GM21423 (cell line): Measurements from ENCODE around the gene ACKR1.

ENCODE experiments used
- ATAC-seq: cut with Tn5 transposase; IDR thresholded peaks from one replicate; pipeline ENCODE4 v1.9.1; 2021; ENCODE audit warnings: mild to moderate bottlenecking, moderate library complexity; ENCODE audit not compliant: unreplicated experiment

The ACKR1 gene, protein sequence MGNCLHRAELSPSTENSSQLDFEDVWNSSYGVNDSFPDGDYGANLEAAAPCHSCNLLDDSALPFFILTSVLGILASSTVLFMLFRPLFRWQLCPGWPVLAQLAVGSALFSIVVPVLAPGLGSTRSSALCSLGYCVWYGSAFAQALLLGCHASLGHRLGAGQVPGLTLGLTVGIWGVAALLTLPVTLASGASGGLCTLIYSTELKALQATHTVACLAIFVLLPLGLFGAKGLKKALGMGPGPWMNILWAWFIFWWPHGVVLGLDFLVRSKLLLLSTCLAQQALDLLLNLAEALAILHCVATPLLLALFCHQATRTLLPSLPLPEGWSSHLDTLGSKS

DNA sequence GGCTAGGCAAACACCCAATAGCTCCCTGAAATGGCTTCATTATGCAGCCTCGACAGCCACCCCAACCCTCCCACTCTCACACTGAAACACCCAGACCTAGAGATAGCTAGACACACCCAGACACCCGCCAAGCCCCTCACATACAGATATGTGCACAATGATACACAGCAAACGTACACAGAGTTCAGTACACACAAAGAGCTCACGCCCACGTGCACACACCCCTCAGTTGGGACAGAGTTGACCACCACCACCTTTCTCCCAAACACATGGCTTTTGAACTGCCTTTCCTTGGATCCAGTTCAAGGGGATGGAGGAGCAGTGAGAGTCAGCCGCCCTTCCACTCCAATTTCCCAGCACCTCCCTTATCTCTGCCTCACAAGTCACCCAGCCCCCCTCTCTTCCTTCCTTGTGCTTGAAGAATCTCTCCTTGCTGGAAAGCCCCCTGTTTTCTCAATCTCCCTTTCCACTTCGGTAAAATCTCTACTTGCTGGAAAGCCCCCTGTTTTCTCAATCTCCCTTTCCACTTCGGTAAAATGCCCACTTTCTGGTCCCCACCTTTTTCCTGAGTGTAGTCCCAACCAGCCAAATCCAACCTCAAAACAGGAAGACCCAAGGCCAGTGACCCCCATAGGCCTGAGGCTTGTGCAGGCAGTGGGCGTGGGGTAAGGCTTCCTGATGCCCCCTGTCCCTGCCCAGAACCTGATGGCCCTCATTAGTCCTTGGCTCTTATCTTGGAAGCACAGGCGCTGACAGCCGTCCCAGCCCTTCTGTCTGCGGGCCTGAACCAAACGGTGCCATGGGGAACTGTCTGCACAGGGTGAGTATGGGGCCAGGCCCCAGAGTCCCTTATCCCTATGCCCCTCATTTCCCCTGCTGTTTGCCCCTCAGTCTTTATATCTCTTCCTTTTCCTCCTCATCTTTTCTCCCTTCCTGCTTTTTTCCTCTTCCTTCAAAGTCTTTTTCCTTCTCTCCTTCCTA, at the start of gene ACKR1:
ACKR1 (plus strand) TSS at position 715 of the 981 bp plus-strand sequence; CDS start at position 800, 85 bp downstream.
- ATAC-seq: no peak

DNA sequence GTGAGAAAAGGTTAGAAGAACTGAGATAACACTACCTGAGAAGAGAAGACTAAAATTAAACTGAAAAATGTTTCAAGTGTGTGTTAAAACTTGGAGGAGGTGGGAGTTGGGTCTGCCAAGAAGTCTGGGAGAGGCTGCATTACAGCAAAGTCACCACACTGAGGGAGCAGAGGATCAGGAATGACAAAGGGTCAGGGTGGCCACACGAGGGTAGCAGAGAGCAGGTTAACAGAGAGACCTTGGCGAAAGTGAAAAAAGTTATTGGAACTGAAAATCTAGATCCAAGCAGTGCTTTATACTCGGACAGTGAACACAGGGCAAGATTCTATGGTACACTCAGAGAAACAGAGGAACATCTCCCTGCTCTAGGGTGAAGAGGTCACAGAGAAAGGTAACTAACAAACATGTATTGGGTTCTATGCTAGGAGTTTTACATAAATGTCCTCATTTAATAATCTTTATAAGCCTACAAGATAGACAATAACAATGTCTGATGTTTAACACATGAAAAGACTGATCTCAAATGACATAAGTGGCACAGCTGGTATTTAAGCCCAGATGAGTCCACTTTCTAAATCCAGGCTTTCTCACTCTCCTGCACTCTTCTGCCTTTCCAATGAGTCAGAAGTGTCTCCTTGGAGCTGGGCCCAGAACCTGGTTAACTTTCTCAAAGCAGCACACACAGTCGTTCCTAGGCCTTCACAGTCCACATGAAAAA, 43.5 kb upstream of the ACKR1 start:
- peak; percentile 92 for ATAC-seq

DNA sequence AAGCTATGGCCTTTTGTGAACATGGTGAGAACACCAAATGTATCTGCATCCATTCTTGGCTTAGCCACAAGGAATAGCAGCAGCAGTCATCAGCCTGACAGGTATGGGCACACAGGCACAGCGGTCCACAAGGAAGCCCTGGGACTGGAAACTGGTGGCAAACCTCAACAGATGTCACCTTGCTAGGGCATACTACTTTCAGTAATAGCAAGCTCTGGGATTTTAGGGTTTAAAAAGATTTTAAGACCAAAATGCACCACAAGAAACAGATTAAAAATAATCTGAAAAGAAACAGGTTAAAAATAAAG, 43.0 kb upstream of the ACKR1 start:
- no peak for ATAC-seq

DNA sequence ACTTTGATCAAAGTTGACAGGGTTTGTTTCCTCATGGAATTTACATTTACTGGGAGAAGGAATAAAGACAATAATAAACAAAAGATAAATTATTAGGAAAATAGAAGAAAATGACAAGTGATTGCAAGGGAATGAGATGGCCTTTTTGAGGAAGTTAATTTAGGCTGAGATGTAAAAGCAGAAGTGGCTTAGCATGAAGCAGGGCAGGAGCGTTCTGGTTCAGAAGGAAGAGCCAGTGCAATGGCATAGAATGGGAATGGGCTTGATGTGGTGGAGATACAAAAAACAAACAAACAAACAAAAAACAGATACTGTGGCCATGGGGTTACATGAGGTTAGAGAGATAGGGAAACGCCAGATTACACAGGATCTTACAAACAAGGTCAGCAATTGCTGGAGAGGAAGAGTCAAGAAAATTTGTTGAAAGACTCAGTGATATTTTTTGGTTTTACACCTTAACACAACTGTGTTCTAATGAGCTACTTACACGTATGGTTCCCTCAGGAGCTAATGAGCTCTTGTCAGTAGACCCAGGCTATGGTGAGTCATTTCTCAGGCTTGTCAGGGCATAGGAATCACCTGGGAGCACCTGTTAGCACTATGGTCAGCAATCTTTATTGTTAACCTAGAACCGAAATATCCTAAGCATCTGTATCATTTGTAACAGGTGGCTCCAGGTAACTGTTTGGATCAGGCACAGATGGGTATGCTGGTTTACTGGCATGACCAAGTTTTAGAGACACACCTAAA, 42.0 kb upstream of the ACKR1 start:
- no peak for ATAC-seq

DNA sequence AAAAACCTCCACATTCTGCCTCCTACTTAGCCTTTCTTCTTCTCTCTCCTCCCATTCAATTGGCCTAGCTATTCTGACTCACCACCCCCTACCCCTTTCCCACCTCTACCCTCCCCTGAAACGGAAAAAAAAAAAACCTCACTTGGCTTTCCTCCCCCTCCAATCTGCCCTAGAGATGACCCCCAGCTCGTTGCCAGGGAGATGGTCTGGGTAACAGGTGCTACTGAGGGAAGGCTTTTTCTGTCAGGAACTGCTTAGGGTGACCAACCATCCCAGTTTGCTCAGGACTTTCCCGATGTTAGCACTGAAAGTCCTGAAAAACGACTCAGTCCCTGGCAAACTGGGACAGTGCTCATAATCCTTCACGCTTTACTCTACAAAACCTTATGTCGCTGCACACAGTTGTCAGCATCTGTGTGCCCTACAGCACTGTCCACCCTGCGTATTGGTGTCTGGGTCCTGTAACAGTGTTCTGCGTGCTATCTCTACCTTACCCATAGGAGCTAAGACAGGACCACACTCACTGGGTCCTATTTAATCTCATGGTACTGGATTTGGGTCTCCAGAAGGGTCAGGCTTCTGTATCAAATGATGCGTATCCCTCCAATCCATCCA, 41.0 kb upstream of the ACKR1 start:
- ATAC-seq: no peak

DNA sequence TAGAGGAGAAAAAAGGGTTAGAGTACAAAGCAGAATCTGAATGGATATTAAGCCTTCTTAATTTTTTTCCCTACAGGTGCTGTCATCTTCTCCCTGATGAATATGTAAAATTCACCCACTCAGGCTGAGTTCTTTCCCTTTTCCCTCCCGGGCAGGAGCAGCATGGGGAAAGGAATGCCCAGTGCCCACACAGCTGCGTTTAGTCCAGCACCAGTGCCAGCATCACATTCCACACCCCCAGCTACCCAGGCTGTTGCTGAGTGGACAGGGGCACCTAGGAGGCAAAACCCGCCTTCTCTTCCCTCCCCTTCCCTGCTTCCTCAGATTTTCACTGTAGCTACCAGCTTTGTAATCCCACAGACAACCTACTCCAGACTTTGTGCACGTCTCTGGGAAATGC, 36.6 kb upstream of the ACKR1 start:
- ATAC-seq: no peak

DNA sequence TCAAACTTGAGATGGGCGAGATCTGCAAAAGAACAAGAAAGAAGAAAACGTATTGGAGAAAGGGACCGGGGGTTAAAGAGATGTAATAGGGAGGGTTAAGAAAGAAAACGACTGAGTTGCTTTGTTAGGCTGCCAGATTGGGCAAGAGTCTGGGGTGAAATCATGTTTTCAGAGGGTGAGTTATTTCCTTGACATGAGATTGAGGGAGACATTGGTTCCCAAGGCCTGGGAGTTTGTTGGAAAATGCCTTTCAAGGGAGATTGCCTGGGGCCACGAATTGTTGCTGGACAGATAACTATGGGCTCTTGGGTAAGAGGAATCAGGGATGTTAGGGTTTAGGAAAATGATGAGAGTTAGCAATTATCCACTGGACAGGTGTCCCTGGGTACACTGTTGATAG, 34.0 kb upstream of the ACKR1 start:
- ATAC-seq: no peak

DNA sequence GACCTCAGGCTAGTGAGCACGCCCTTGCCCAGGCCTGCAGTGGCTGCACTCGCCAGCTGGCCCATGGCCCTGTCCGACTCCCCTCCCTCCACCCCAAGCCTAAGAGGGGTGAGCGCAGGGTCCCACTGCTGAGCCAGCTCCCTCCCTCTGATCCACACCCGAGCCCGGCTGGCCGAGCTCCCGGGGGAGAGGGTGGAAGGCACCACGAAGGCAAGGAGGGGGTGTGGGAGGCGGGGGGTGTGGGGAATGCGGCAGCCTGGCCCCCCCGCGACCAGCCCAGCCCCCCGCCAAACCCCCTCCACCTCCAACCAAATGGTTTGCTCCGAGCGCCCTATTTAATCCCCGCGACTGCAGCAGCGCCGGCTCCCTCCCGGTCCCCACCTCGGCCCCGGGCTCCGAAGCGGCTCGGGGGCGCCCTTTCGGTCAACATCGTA, 33.4 kb upstream of the ACKR1 start, which contains the start of gene CADM3:
CADM3 (plus strand) TSS at position 362 of the 434 bp plus-strand sequence. CDS start 151 bp downstream, outside the sequence.
- no peak for ATAC-seq

DNA sequence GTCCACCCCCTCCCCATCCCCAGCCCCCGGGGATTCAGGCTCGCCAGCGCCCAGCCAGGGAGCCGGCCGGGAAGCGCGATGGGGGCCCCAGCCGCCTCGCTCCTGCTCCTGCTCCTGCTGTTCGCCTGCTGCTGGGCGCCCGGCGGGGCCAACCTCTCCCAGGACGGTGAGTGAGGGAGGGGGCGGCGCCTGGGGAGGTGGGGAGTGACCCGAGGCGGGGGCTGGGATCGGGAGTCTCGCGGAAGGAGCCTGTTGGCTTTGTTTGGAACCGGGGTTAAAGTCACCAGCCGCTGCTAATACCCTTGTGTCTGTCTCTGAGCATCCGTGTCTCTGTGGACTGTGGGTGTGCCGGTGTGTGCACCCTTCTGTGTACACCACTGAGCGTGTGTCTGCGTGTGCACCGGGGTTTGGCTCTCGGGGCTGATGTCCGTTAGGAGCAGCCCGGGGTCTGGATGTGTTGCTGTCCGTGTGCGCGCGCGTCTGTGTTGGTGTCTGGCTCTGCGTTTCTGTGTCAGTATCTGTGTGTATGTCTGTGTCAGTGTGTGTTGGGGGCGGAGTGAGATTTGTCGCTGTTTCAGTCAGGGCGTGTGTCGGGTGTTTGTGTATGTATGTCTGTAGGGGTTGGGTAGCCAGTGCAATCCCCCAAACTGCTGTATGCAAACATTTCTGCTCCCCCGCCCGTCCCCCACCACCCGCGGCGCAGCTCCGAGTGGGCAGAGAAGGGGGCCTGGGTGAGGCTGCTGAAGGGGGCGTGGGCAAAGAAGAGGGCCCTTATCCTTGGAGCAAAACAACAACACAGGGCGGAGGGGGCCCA, 32.8 kb upstream of the ACKR1 start:
- no peak for ATAC-seq

DNA sequence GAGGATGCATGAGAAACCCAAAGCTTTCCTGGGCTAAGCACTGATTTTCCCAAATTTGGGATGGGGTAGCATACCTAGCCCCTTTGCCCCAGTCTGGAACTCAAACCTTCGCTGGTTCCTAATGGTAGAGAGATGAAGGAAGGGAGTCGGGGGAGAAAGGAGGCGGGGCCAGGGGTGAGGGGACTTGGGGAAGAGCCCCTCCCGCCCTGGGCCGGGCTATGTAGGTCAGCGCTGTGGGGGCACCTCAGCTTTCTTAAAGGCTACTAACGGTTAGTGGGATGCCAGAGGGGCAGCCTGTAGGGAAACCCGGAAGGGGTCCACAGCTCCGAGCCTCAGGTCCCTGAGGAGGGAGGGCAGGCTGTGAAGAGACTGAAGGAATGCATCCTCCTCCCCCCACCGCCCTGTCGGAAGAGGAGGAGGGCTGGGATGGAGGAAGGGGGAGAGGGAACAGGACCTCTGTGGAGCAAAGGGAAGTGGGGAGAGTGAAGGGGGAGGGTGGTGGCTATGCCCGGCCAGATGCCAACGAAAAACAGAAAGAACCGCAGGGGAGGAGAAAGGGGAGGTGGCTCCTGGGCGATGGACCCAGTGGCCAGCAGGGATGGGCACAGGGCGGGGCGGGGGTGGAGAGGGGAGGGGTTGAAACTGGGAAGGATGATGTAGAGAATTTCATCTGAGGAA, 31.9 kb upstream of the ACKR1 start:
- no peak for ATAC-seq

DNA sequence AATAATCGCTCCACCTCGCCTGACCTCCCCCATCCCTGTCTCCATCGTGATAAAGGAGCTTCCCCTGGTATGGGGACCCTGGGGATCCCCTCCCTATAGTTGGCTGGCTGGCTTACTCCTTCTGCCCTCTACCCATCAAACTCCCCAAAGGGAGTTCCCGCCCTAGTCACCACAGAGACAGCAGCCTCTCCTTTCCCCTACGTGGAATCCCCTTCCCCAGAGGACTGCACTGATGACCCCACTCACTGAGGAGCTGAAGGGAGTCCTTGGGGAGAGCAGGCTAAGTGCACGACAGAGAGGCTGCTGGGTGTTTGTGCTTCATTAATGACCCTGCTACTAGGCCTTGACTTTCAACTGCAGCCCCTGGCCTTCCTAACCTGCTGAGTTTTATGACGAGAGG, 31.4 kb upstream of the ACKR1 start:
- no peak for ATAC-seq

DNA sequence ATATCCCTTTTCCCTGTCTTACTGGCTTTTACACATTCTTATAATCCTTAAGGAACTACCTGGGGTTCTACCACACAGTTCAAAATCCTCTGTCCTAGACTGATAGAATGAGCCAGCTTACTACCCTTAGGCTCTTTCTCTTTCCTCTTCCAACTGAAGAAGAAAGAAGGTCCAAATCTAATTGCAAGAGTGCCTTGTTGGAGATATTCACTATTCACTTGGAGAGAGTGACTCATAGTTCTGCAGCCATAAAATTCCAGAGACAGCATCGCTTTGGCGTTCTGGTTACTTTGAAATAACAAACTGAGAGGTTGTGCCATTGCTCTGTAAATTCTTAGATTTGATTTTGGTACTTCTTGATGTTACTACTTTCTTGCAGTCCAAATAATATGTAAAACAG, 29.1 kb upstream of the ACKR1 start:
- ATAC-seq: no peak

DNA sequence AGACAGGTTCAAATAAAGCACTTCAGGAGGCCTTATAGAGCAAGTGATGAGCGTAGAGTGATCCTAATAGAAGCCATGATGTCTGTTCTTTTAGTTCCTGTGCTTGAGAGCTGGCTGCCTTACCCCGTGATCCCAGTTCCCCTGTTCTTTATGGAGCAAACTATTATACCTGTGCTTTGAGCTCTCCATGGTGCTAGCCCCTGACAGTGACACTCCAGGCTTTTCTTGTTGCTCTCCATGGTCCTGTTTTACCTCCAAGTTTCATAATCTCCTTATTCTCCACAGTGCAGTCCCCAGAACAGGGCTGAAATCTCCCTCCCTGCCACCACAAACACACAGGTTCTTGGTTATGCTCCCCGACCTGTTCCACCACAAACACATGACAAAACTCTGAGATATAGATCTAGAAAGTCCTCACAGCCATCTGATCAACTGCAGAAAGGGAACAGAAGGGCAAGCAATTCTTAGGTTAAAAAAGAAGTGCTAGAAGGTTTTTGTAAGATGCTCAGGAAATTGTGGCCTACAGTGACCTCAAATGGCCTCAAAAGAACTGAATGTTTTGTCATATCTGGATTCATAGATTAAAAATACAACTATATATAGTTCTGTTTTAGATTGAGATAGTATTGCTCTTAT, 27.3 kb upstream of the ACKR1 start:
- no peak for ATAC-seq

DNA sequence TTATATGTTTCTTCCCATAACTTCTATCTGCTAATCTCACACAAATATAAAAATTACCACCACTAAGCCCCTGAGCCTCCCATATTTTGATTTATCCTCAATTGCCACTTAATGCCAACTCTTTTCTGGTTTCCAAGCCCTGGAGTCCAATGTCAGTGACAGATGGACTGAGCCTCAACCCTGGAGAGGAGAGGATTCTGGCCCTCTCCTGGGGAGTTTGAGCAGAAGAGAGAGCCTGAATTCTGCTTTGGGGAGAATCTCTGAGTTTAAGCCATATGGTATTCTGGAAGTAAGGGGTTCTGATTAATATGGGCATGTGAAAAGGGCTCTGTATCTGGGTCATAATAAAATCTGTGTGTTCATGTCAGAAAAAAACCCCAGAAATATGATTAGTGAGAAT, 24.8 kb upstream of the ACKR1 start:
- no peak for ATAC-seq

DNA sequence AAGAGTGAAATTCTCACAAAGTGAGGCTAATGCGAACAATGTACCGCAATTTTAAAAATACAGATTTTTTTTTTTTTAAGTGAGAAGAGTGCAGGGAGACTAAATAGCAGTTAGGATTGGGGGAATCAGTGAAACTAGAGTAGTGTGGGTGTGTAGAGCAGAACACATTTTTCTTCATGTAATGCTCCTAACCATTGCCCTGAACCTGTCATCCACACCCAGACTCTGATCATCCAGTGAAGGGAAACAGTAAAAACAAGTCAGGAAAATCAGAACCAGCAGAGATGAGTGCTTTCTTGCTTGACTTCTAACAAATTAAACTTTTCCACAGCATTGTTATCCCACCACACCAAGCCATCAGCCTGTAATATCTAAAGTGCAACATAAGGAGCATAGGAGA, 24.2 kb upstream of the ACKR1 start:
- no peak for ATAC-seq

DNA sequence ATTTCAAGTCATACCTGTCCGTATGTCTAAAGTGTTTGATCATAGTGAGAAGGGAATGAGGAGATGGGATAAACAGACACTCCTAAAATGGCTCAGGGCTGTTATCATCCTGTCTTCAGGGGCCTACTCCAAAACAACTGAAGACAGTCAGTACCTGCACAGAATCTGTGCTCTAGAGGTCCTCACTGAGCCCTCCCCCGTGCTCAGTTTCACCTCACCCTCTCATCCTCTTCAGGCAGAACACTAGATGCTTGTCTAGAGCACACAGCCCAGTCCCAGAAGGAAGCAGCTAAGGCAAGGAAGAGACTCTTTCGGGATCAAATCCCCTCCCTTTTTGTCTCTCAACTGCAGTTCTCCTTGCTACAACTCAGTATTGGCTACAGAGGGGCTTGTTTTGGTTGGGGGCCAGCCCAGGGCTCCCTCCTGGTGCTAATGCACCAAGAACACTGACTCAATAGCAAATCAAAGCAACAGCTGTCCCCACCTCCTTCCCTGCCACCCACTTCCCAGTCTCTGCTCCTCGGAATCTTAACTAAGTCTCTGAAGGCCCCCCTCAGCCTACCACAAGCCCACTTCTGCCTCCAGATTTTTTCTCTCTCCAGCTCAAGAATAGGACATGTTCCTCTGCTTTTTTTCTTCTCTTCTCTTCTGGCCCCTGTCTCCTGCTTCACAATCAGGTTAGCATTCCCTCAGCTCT, 23.2 kb upstream of the ACKR1 start:
- ATAC-seq: no peak

DNA sequence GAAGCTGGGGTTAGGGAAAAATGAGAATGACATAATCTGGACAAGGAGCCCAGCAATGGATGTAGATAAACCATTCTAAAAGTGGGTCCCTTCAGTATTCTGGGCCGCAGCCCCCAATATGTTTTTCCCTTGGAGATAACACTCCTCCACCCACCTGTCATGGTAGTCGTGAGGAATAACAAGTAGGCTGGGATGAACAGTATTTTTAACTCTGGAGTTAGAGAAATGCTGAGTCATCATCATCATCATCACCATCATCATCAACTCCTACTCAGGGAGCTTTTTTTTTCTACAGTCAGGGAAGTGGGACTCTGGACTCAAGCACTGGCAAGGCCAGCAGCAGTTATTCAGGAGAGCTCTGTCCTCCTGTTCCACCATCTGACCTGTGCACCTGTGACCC, 20.5 kb upstream of the ACKR1 start:
- ATAC-seq: no peak

DNA sequence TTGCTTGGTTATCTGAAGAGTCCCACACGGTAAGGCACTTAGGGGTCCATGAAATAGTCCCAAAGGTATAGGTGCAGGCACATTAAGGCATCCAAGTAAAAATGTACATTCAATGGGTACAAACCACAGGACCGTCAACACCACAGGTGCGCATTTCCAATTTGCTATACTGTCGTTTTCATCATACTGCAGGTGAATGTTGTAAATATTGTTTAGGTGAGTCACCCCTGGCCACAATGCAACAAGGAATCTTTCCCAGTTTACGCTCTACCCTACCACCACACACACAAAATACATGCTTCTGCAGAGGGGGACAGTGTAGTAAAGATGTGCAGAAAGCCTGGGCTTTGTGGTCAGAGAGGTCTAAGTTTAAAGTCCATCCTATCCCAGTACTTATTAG, 19.6 kb upstream of the ACKR1 start:
- ATAC-seq: no peak
